CD14-positive monocyte (primary cell): Measurements from ENCODE around the gene PACC1. TPM values are rescaled to one million over a fixed set of nuclear protein-coding genes. Genes with fewer than 3 reads are reported as not detected.

ENCODE experiments used
- DNase-seq, 3 donors: peaks; one replicate each; pipeline ENCODE4 v3.0.0-alpha.2; 2011 to 2022
- H2AFZ ChIP-seq: 2 replicates; pipeline ENCODE4 v1.6.0; 2012; ENCODE audit warnings: mild to moderate bottlenecking, low read depth, low read length, inconsistent platforms; ENCODE audit not compliant: insufficient read depth, poor library complexity, severe bottlenecking
- H3K27ac ChIP-seq, 2 donors: 1 replicate in 1 of 2; 2 replicates in 1 of 2; pipeline ENCODE4 v1.5.1; 2012 to 2013; ENCODE audit warnings: low read length in 2 of 2, control low read depth in 1 of 2, inconsistent platforms in 1 of 2, low read depth in 1 of 2, mild to moderate bottlenecking in 1 of 2
- H3K27me3 ChIP-seq, 2 donors: one replicate each; pipeline versions ENCODE4 v1.6.0 to v1.6.1; 2011 to 2013; ENCODE audit warnings: low read length in 2 of 2; ENCODE audit not compliant: control insufficient read depth in 2 of 2, insufficient read depth in 2 of 2
- H3K36me3 ChIP-seq, 2 donors: replicated peaks in 1 of 2; 1 replicate in 1 of 2; 2 replicates in 1 of 2; pipeline versions ENCODE4 v1.5.1 to v1.6.1; 2012 to 2013; ENCODE audit warnings: low read length in 2 of 2, control low read depth in 1 of 2, inconsistent platforms in 1 of 2, mild to moderate bottlenecking in 1 of 2; ENCODE audit not compliant: insufficient read depth in 2 of 2, control insufficient read depth in 1 of 2
- H3K4me1 ChIP-seq, 2 donors: 1 replicate in 1 of 2; 2 replicates in 1 of 2; pipeline versions ENCODE4 v1.5.1 to v1.6.1; 2012 to 2013; ENCODE audit warnings: low read length in 2 of 2, control low read depth in 1 of 2, inconsistent platforms in 1 of 2, mild to moderate bottlenecking in 1 of 2, moderate library complexity in 1 of 2; ENCODE audit not compliant: insufficient read depth in 2 of 2, control insufficient read depth in 1 of 2
- H3K4me2 ChIP-seq: replicated peaks from 2 replicates; pipeline ENCODE3; 2012; ENCODE audit warnings: low read length, moderate library complexity, mild to moderate bottlenecking; ENCODE audit not compliant: poor library complexity, severe bottlenecking; ENCODE audit errors: extremely low read depth
- H3K4me3 ChIP-seq, 3 experiments: fragments of 200-600 bp in 1 of 3; sonication (generic) in 1 of 3; replicated peaks in 1 of 3; 1 replicate in 2 of 3; 2 replicates in 1 of 3; pipeline ENCODE4 v1.5.1; 2011 to 2013; ENCODE audit warnings: low read length in 3 of 3, mild to moderate bottlenecking in 3 of 3, control low read depth in 2 of 3, low read depth in 2 of 3, inconsistent platforms in 1 of 3, moderate library complexity in 1 of 3
- H3K79me2 ChIP-seq: 2 replicates; pipeline ENCODE4 v1.6.0; 2012; ENCODE audit warnings: mild to moderate bottlenecking, control low read depth, inconsistent platforms, low read length, moderate library complexity; ENCODE audit not compliant: insufficient read depth
- H3K9ac ChIP-seq: 2 replicates; pipeline ENCODE4 v1.6.0; 2017; ENCODE audit warnings: low read length, mild to moderate bottlenecking; ENCODE audit not compliant: insufficient read depth, poor library complexity, severe bottlenecking
- H3K9me3 ChIP-seq, 2 donors: replicated peaks in 1 of 2; 1 replicate in 1 of 2; 2 replicates in 1 of 2; pipeline versions ENCODE4 v1.5.1 to v1.6.1; 2012 to 2013; ENCODE audit warnings: low read length in 2 of 2, control low read depth in 1 of 2; ENCODE audit not compliant: control insufficient read depth in 1 of 2, insufficient read depth in 1 of 2
- H4K20me1 ChIP-seq: 2 replicates; pipeline ENCODE4 v1.6.0; 2012; ENCODE audit warnings: mild to moderate bottlenecking, low read length, control low read depth, moderate library complexity; ENCODE audit not compliant: insufficient read depth
- H3K27ac Mint-ChIP-seq, 7 donors: one replicate each; pipeline ENCODE4 v1.8.0; 2020; ENCODE audit warnings: mild to moderate bottlenecking in 7 of 7, mixed read lengths in 7 of 7, moderate library complexity in 6 of 7, inconsistent platforms in 2 of 7
- H3K27me3 Mint-ChIP-seq, 3 donors: one replicate each; pipeline ENCODE4 v1.8.0; 2021 to 2022; ENCODE audit warnings: low read depth in 3 of 3, mild to moderate bottlenecking in 3 of 3, mixed read lengths in 3 of 3, moderate library complexity in 3 of 3, inconsistent platforms in 1 of 3
- H3K36me3 Mint-ChIP-seq, 2 donors: one replicate each; pipeline ENCODE4 v1.8.0; 2020; ENCODE audit warnings: mixed read lengths in 2 of 2, inconsistent platforms in 1 of 2, mild to moderate bottlenecking in 1 of 2
- H3K4me1 Mint-ChIP-seq: one replicate; pipeline ENCODE4 v1.8.0; 2020; ENCODE audit warnings: mild to moderate bottlenecking, mixed read lengths
- H3K4me3 Mint-ChIP-seq, 2 donors: one replicate each; pipeline ENCODE4 v1.8.0; 2020; ENCODE audit warnings: mild to moderate bottlenecking in 2 of 2, mixed read lengths in 2 of 2, moderate library complexity in 1 of 2
- H3K9me3 Mint-ChIP-seq, 7 donors: one replicate each; pipeline ENCODE4 v1.8.0; 2020 to 2022; ENCODE audit warnings: mixed read lengths in 7 of 7, mild to moderate bottlenecking in 6 of 7, moderate library complexity in 6 of 7, inconsistent platforms in 2 of 7
- WGBS: methylation state at CpG from one replicate; pipeline ENCODE4 v1.1.5; 2013; ENCODE audit warnings: missing lambda C conversion rate; ENCODE audit not compliant: insufficient coverage; 5-methylcytosine and 5-hydroxymethylcytosine counted together
- intact Hi-C, 2 donors: fragments of 100-400 bp; cut with micrococcal nuclease; formaldehyde crosslinking; loops; one replicate each; pipeline versions ENCODE4 v1.15.0 to v1.15.1; 2023
- polyA plus RNA-seq, 3 donors: library from polyadenylated mRNA; depleted of rRNA in 1 of 3; unstranded in 2 of 3; stranded (reverse) in 1 of 3; fragments of 300-500 nt in 2 of 3; fragments of >200 nt in 1 of 3; fragmentation: Illumina TruSeq in 2 of 3; gene quantifications; 1 replicate in 2 of 3; 2 replicates in 1 of 3; pipeline ENCODE4 v1.2.3, GENCODE V29; 2012 to 2021
- TF ChIP-seq, protein P1 (sequence below): fragments of 200-600 bp; IDR thresholded peaks from one replicate; pipeline ENCODE4 v1.8.0; 2022; ENCODE audit warnings: antibody characterized with exemption, mild to moderate bottlenecking

The PACC1 gene
- polyA plus RNA-seq, 3 donors = 14.0 to 16.6 (median 14.7) TPM

DNA sequence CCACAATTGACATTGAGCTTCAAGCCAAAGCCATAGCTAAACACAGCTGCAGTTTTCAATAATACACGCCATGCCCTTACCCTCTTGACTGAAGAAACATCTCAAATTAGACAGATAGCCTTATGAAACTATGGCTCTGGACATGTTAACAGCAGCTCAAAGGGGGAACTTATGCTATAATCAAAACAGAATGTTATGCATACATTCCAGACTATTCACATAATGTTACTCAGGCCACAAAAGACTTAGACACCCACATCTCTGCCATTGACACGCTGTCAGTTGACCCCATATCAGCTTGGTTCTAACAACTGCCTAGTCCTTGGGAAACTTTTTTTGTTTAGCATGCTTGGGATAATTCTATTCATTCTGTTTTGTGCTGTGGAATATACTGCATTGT lies 15.7 kb upstream of the PACC1 start:
- H3K9ac ChIP-seq = no peak overlapping the region
- H2AFZ ChIP-seq = no peak overlapping the region
- peaks cover 0 to 2% of the 10 kb centered on the region in 2 donors for H3K36me3 Mint-ChIP-seq
- 100% methylated on average over 1 of the region's 2 CpGs for WGBS
- H3K4me1 ChIP-seq = peaks cover 11 to 19% of the 10 kb centered on the region in 2 donors
- no peak overlapping the region for H3K27ac ChIP-seq
- no peak overlapping the region for H3K4me3 ChIP-seq
- H3K4me3 Mint-ChIP-seq = no peak overlapping the region
- H3K4me2 ChIP-seq = no peak overlapping the region
- TF ChIP-seq, protein P1, sequence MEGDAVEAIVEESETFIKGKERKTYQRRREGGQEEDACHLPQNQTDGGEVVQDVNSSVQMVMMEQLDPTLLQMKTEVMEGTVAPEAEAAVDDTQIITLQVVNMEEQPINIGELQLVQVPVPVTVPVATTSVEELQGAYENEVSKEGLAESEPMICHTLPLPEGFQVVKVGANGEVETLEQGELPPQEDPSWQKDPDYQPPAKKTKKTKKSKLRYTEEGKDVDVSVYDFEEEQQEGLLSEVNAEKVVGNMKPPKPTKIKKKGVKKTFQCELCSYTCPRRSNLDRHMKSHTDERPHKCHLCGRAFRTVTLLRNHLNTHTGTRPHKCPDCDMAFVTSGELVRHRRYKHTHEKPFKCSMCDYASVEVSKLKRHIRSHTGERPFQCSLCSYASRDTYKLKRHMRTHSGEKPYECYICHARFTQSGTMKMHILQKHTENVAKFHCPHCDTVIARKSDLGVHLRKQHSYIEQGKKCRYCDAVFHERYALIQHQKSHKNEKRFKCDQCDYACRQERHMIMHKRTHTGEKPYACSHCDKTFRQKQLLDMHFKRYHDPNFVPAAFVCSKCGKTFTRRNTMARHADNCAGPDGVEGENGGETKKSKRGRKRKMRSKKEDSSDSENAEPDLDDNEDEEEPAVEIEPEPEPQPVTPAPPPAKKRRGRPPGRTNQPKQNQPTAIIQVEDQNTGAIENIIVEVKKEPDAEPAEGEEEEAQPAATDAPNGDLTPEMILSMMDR = no peak
- H3K79me2 ChIP-seq = peaks cover 11% of the 10 kb centered on the region
- H4K20me1 ChIP-seq = no peaks in the 10 kb centered on the region
- peaks cover 27% of the 10 kb centered on the region for H3K4me1 Mint-ChIP-seq
- H3K9me3 Mint-ChIP-seq = no peaks in the 10 kb centered on the region
- no peaks in the 10 kb centered on the region for H3K9me3 ChIP-seq
- no peak overlapping the region for H3K27ac Mint-ChIP-seq
- H3K27me3 ChIP-seq = no peaks in the 10 kb centered on the region
- no peaks in the 10 kb centered on the region for H3K36me3 ChIP-seq
- intact Hi-C loops = no loop called here
- DNase-seq = no peak
- H3K27me3 Mint-ChIP-seq = peaks cover 0 to 2% (median 0%) of the 10 kb centered on the region in 3 donors

DNA sequence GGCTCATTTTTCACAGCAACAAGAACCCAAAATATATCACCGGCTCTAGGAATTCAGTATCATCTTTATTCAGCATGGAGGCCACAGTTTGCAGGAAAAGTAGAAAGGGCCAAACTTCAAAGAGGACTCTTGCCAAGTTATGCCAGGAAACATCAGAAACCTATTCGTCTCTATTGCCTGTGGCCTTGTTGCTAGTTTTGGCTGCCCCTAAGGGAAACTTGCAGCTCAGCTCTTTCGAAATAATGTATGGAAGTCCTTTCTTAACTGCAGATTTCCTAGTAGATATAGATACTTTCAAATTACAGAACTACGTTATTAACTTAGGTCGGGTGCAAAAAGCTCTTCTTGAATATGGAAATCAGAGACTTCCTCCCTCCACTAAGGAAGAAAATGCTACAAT lies 13.8 kb upstream of the PACC1 start:
- DNase-seq = no peak
- Histone ChIP-seq H3K4me3 (no peak overlapping the region), H2AFZ (peak overlapping the region; percentile 12), H3K4me2 (no peak overlapping the region), H3K9me3 (no peaks in the 10 kb centered on the region), H3K79me2 (peaks cover 4% of the 10 kb centered on the region), H3K27ac (no peak overlapping the region), H3K36me3 (no peaks in the 10 kb centered on the region), H4K20me1 (no peaks in the 10 kb centered on the region), H3K4me1 (peaks cover 9 to 10% of the 10 kb centered on the region in 2 donors), H3K9ac (no peak overlapping the region), H3K27me3 (no peaks in the 10 kb centered on the region)
- Mint-ChIP-seq H3K27ac (no peak overlapping the region), H3K4me3 (no peak overlapping the region), H3K9me3 (no peaks in the 10 kb centered on the region), H3K27me3 (peaks cover 0 to 2% (median 0%) of the 10 kb centered on the region in 3 donors), H3K36me3 (no peaks in the 10 kb centered on the region), H3K4me1 (peaks cover 14% of the 10 kb centered on the region)
- intact Hi-C loops = no loop called here
- TF ChIP-seq, protein P1 = no peak
- WGBS = no CpG with 5 or more reads among the region's 5 CpGs
